Glutamatergic neuron (in vitro differentiated cells): ENCODE data around the gene PDE2A. TPM values are rescaled to one million over a fixed set of nuclear protein-coding genes. Genes with fewer than 3 reads are reported as not detected.

Experiments
- DNase-seq: peaks from one replicate; pipeline ENCODE4 v3.0.0; 2022
- H3K27ac Mint-ChIP-seq: one replicate; pipeline ENCODE4 v1.8.0; 2020; ENCODE audit warnings: mild to moderate bottlenecking, mixed read lengths, inconsistent platforms; ENCODE audit not compliant: unreplicated experiment
- H3K27me3 Mint-ChIP-seq: one replicate; pipeline ENCODE4 v1.8.0; 2020; ENCODE audit warnings: mild to moderate bottlenecking, moderate library complexity, mixed read lengths, inconsistent platforms; ENCODE audit not compliant: unreplicated experiment
- H3K36me3 Mint-ChIP-seq: one replicate; pipeline ENCODE4 v1.8.0; 2020; ENCODE audit warnings: mild to moderate bottlenecking, mixed read lengths, inconsistent platforms; ENCODE audit not compliant: unreplicated experiment
- H3K4me1 Mint-ChIP-seq: one replicate; pipeline ENCODE4 v1.8.0; 2020; ENCODE audit warnings: mild to moderate bottlenecking, low read depth, mixed read lengths, inconsistent platforms; ENCODE audit not compliant: unreplicated experiment
- H3K4me3 Mint-ChIP-seq: one replicate; pipeline ENCODE4 v1.8.0; 2020; ENCODE audit warnings: mild to moderate bottlenecking, mixed read lengths, inconsistent platforms; ENCODE audit not compliant: unreplicated experiment
- H3K9me3 Mint-ChIP-seq: one replicate; pipeline ENCODE4 v1.8.0; 2020; ENCODE audit warnings: mild to moderate bottlenecking, moderate library complexity, mixed read lengths, inconsistent platforms; ENCODE audit not compliant: unreplicated experiment
- total RNA-seq: library from RNA; stranded (reverse); fragmentation: NEBNext Ultra II Directional; extraction: Animal tissue kit (Norgen Biotek cat#: 25700); gene quantifications from one replicate; pipeline ENCODE4 v1.2.1, GENCODE V29; 2021; ENCODE audit not compliant: unreplicated experiment
- TF ChIP-seq, protein P1 (sequence below): fragments of 200-600 bp; sonication (generic); IDR thresholded peaks from one replicate; pipeline ENCODE4 v1.5.0; 2021; ENCODE audit not compliant: partially characterized antibody, unreplicated experiment

PDE2A gene
- total RNA-seq, 1 donor from 2014 or later, result 16.9 TPM

DNA sequence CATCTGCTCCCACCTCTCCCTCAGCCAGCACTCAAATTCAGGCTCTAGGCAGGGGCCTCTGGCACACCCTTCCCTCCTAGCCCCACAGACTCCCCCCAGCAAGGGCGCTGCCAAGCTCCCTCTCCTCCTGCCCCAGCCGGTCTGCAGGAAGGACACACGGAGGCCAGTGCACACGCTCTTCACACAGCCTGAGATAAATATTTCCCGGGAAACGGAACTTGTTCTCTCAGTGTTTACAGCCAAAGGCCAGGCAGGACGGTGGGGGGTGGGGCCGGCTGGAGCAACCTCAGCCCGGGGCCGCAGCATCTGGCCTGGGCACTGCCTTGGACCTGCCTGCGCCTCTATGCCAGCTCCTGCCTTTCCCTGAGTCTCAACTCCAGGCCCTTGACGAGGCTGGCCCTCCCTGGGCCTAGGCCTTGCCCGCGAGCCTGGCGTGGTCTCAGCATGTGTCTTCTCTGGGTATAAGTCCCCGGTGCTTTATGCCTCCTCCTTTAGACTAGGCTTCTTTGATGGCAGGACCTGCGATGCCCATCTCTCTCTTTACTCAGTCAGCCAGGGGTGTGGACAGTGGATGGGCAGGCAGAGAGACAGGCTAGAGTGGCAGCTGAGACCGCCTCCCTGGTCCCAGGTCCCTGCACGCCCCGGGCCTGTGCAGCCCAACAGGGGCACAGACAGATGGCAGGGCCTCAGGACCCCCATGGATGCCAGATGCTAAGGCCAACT lies 48.4 kb downstream of the PDE2A start:
- H3K36me3 Mint-ChIP-seq, result peaks cover 3% of the 10 kb centered on the region
- H3K4me1 Mint-ChIP-seq, result peaks cover 19% of the 10 kb centered on the region
- no peak overlapping the region for H3K27ac Mint-ChIP-seq
- TF ChIP-seq, protein P1, sequence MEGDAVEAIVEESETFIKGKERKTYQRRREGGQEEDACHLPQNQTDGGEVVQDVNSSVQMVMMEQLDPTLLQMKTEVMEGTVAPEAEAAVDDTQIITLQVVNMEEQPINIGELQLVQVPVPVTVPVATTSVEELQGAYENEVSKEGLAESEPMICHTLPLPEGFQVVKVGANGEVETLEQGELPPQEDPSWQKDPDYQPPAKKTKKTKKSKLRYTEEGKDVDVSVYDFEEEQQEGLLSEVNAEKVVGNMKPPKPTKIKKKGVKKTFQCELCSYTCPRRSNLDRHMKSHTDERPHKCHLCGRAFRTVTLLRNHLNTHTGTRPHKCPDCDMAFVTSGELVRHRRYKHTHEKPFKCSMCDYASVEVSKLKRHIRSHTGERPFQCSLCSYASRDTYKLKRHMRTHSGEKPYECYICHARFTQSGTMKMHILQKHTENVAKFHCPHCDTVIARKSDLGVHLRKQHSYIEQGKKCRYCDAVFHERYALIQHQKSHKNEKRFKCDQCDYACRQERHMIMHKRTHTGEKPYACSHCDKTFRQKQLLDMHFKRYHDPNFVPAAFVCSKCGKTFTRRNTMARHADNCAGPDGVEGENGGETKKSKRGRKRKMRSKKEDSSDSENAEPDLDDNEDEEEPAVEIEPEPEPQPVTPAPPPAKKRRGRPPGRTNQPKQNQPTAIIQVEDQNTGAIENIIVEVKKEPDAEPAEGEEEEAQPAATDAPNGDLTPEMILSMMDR, result no peak
- H3K9me3 Mint-ChIP-seq, result peaks cover 16% of the 10 kb centered on the region
- H3K4me3 Mint-ChIP-seq, result no peak overlapping the region
- no peak for DNase-seq
- H3K27me3 Mint-ChIP-seq, result peaks cover 23% of the 10 kb centered on the region

DNA sequence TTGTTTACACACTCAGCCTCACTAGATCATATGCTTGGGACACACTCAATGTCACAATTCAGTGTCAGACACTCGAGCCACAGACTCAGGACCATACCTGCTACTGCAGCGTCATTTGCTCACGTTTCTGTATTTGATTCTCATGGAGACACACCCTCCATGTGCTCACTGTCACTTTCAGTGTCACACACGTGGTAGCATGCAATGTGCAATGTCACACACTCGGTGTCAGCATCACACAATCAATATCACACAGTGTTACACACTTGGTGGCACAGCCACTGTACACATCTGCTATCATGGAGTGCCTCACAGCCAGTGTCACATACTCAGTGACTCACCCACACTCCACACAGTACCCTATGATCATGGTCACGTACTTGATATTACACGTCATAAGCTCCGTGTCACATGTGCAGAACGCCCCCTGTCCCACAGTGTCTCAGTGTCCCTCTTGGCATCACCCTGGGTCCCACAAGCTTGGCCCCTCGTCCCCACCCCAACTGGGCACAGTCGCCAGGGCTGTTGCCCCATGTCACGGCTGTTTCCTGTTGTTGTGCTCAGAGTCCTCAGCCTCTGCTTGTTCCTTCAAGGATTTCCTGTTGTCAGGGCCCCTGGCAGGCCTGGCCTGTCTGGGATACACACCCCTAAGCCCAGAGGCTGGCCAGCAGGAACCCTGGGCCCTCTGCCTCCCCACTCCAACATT lies 49.6 kb downstream of the PDE2A start:
- Mint-ChIP-seq H3K4me3 (peak overlapping the region; percentile 3), H3K4me1 (peaks cover 11% of the 10 kb centered on the region)
- no peak for DNase-seq

DNA sequence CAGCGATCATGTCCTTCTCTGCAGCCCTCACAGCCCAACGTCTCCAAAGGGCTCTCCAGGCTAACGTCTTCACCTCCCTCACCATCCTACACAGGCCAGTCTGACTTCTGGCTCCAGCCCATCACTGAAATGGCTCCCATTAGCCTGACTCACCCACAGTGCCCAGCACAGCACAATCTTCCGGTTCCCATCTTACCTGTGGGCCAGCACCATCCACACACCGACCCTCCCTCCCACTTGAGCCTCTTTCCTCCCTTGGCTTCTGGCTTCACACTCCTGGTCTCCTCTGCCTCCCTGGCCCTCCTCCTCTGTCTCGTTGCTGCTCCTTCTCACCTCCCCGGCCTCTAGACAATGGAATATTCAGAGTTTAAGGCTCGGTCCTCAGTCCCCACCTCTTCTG lies 51.2 kb downstream of the PDE2A start:
- DNase-seq, result no peak
- H3K4me1 Mint-ChIP-seq, result peaks cover 11% of the 10 kb centered on the region
- H3K4me3 Mint-ChIP-seq, result no peak overlapping the region
- peaks cover 11% of the 10 kb centered on the region for H3K9me3 Mint-ChIP-seq
- peaks cover 3% of the 10 kb centered on the region for H3K36me3 Mint-ChIP-seq
- H3K27ac Mint-ChIP-seq, result no peak overlapping the region
- peaks cover 15% of the 10 kb centered on the region for H3K27me3 Mint-ChIP-seq
- TF ChIP-seq, protein P1, result no peak

More for the DNA sequence above, 49.6 kb downstream of the PDE2A start:
- H3K27me3 Mint-ChIP-seq, result peaks cover 18% of the 10 kb centered on the region
- H3K36me3 Mint-ChIP-seq, result peaks cover 3% of the 10 kb centered on the region
- H3K9me3 Mint-ChIP-seq, result peaks cover 12% of the 10 kb centered on the region
- TF ChIP-seq, protein P1, result no peak
- no peak overlapping the region for H3K27ac Mint-ChIP-seq

DNA sequence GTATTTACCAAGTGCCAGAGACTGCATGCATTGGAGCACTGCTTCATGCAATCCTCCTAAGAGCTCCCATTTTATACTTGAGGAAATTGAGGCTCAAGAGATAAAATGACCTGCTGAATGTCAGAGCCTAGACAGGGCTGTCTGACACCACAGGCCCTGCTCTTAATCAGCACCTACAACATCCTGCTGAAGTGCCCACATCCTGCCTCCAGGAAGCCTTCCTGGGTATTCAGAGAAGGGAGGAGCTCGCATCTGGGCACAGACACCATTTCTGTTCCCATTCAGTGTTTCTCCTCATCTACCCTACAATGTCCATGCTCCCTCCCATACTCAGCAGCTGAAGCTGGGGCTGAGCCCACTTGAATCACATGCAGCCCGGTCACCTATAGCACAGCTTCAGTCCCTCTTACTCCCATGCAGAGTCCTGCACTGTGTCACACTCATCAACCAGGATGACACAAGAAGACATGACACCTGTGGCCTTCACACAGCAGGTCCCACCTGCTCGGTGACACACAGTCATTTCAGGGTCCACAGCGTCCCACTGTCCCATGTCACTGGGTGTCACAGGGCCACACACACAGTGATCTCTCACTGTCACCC lies 53.1 kb downstream of the PDE2A start:
- peaks cover 16% of the 10 kb centered on the region for H3K4me1 Mint-ChIP-seq
- no peak overlapping the region for H3K4me3 Mint-ChIP-seq
- peaks cover 9% of the 10 kb centered on the region for H3K9me3 Mint-ChIP-seq
- peaks cover 3% of the 10 kb centered on the region for H3K36me3 Mint-ChIP-seq
- DNase-seq, result no peak
- TF ChIP-seq, protein P1, result no peak
- H3K27me3 Mint-ChIP-seq, result peaks cover 17% of the 10 kb centered on the region
- no peak overlapping the region for H3K27ac Mint-ChIP-seq
